Measurements from ENCODE around the gene GPR6. TPM values are rescaled to one million over a fixed set of nuclear protein-coding genes. Genes with fewer than 3 reads are reported as not detected.

Gene GPR6
- total and polyA plus RNA-seq, 9 of the 15 experiments (the other 6 are each of a cell fraction or from before 2014, with no cell fraction given): not detected

DNA sequence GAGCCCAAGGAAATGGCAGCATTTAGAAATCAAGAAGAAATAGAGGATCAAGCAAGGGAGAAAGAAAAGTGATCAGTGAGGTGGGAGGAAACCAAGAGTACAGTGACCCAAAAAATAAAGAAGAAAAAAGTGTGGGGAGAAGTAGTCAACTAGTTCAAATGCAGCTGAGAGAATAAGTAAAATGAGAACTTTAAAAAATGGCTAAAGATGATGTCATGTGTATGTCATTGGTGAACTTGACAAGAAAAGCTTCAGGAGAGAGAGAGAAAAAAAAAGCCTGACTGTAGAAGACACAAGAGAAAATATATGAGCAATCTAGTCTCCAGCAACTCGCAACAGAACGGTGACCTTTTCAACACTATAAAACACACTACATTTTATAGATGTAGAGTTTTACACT, 6.3 kb downstream of the GPR6 start (continued):
- TF ChIP-seq, protein P1, sequence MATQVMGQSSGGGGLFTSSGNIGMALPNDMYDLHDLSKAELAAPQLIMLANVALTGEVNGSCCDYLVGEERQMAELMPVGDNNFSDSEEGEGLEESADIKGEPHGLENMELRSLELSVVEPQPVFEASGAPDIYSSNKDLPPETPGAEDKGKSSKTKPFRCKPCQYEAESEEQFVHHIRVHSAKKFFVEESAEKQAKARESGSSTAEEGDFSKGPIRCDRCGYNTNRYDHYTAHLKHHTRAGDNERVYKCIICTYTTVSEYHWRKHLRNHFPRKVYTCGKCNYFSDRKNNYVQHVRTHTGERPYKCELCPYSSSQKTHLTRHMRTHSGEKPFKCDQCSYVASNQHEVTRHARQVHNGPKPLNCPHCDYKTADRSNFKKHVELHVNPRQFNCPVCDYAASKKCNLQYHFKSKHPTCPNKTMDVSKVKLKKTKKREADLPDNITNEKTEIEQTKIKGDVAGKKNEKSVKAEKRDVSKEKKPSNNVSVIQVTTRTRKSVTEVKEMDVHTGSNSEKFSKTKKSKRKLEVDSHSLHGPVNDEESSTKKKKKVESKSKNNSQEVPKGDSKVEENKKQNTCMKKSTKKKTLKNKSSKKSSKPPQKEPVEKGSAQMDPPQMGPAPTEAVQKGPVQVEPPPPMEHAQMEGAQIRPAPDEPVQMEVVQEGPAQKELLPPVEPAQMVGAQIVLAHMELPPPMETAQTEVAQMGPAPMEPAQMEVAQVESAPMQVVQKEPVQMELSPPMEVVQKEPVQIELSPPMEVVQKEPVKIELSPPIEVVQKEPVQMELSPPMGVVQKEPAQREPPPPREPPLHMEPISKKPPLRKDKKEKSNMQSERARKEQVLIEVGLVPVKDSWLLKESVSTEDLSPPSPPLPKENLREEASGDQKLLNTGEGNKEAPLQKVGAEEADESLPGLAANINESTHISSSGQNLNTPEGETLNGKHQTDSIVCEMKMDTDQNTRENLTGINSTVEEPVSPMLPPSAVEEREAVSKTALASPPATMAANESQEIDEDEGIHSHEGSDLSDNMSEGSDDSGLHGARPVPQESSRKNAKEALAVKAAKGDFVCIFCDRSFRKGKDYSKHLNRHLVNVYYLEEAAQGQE (IDR thresholded peaks at IDR 0.05; ENCODE audit: borderline replicate concordance): no peak
- TF ChIP-seq, protein P1 (CRISPR knock-in tag; IDR thresholded peaks at IDR 0.05; ENCODE audit: low read depth): no peak
- TF ChIP-seq GABPB1 (CRISPR knock-in tag; IDR thresholded peaks at IDR 0.05) (no peak), CBFA2T2 (conservative IDR thresholded peaks at IDR 0.05) (no peak)
